Measurements from ENCODE around the gene ADGRV1. TPM values are rescaled to one million over a fixed set of nuclear protein-coding genes. Genes with fewer than 3 reads are reported as not detected.
A peak's percentile ranks its signal among the peaks of the same experiment; 100 is the strongest.

Gene ADGRV1
- polyA plus RNA-seq, 1 donor from 2014 or later: 3.7 TPM

DNA sequence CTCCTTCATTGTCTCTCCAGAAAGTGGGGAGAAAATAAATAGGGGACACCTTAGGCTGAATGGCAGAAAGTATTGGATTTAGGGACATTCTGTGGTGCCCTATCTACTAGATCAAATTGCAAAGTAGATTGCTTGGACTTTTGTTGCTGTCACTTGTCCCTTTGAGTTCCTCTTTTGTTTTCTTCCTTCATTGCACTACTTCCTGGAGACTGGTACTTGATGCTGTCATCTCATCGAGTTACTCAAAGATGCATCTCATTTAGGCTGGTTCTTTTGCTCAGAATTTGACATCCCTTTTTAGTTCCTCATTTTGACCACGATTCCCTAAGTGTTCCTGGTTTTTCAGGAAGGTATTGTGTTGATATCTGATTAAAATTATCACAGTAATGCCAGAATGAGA, 137.6 kb downstream of the ADGRV1 start:
- Histone ChIP-seq H3K27ac (ENCODE audit: low read length) (no peak overlapping the region), H3K4me2 (ENCODE audit: low read length) (no peak overlapping the region), H3K79me2 (replicated peaks; ENCODE audit: insufficient read depth, low read length) (no peaks in the 10 kb centered on the region), H2AFZ (ENCODE audit: low read depth, low read length) (no peak overlapping the region), H3K4me3 (ENCODE audit: low read length) (no peak overlapping the region), H3K9me2 (ENCODE audit: insufficient read depth, low read length) (no peaks in the 10 kb centered on the region), H3K9ac (ENCODE audit: low read length) (no peak overlapping the region), H3K27me3 (ENCODE audit: insufficient read depth, low read depth, low read length) (no peaks in the 10 kb centered on the region), H4K20me1 (ENCODE audit: insufficient read depth) (no peaks in the 10 kb centered on the region), H3K9me3 (ENCODE audit: low read length) (no peaks in the 10 kb centered on the region), H3F3A (ENCODE audit: insufficient read depth, low read length, poor library complexity, severe bottlenecking) (no peaks in the 10 kb centered on the region), H3K36me3 (ENCODE audit: insufficient read depth, low read length) (no peaks in the 10 kb centered on the region)
- TF ChIP-seq POLR2AphosphoS5 (IDR thresholded peaks at IDR 0.05): no peak
- TF ChIP-seq TAF1 (IDR thresholded peaks at IDR 0.05; ENCODE audit: low read depth): no peak

DNA sequence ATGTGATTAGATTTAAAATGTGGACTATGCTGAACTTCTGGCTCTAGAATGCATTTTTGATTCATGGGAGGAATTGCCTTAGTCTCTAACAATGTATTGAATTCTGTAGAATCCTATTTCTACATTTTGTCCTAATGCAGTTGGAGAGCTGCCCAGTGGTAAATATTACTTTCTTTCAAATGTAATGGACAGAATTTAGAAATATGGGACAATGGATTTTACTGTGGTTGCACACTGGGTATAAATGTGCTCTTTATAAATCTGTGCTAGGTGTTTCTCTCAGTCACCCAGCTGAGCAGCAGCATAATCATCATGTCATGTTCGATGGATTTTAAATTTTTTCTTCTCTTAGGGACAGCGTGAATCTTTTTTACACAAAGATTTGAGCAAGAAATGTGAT, 141.7 kb downstream of the ADGRV1 start:
- H3K9me3 ChIP-seq (ENCODE audit: low read length): no peaks in the 10 kb centered on the region
- H3K9ac ChIP-seq (ENCODE audit: low read length): no peak overlapping the region
- no peak overlapping the region for H3K4me2 ChIP-seq (ENCODE audit: low read length)
- H3F3A ChIP-seq (ENCODE audit: insufficient read depth, low read length, poor library complexity, severe bottlenecking): no peaks in the 10 kb centered on the region
- H2AFZ ChIP-seq (ENCODE audit: low read depth, low read length): peak overlapping the region; percentile 7
- no peaks in the 10 kb centered on the region for H3K36me3 ChIP-seq (ENCODE audit: insufficient read depth, low read length)
- no peak overlapping the region for H3K4me3 ChIP-seq (ENCODE audit: low read length)
- no peaks in the 10 kb centered on the region for H3K27me3 ChIP-seq (ENCODE audit: insufficient read depth, low read depth, low read length)
- no peaks in the 10 kb centered on the region for H3K79me2 ChIP-seq (replicated peaks; ENCODE audit: insufficient read depth, low read length)
- TF ChIP-seq EZH2 (IDR thresholded peaks at IDR 0.05; ENCODE audit: borderline replicate concordance, insufficient read depth, low read length, poor library complexity, severe bottlenecking): no peak
- TF ChIP-seq, protein P1, sequence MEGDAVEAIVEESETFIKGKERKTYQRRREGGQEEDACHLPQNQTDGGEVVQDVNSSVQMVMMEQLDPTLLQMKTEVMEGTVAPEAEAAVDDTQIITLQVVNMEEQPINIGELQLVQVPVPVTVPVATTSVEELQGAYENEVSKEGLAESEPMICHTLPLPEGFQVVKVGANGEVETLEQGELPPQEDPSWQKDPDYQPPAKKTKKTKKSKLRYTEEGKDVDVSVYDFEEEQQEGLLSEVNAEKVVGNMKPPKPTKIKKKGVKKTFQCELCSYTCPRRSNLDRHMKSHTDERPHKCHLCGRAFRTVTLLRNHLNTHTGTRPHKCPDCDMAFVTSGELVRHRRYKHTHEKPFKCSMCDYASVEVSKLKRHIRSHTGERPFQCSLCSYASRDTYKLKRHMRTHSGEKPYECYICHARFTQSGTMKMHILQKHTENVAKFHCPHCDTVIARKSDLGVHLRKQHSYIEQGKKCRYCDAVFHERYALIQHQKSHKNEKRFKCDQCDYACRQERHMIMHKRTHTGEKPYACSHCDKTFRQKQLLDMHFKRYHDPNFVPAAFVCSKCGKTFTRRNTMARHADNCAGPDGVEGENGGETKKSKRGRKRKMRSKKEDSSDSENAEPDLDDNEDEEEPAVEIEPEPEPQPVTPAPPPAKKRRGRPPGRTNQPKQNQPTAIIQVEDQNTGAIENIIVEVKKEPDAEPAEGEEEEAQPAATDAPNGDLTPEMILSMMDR (IDR thresholded peaks at IDR 0.05; ENCODE audit: poor library complexity, severe bottlenecking): no peak
- TF ChIP-seq RAD21 (conservative IDR thresholded peaks at IDR 0.05): no peak
- TF ChIP-seq SMC3 (conservative IDR thresholded peaks at IDR 0.05; ENCODE audit: poor library complexity): no peak
- no peak for TF ChIP-seq POLR2AphosphoS5 (IDR thresholded peaks at IDR 0.05)
- TF ChIP-seq TAF1 (IDR thresholded peaks at IDR 0.05; ENCODE audit: low read depth): no peak
- no peak for TF ChIP-seq EP300 (conservative IDR thresholded peaks at IDR 0.05; ENCODE audit: poor library complexity, severe bottlenecking)
- TF ChIP-seq, protein P2, sequence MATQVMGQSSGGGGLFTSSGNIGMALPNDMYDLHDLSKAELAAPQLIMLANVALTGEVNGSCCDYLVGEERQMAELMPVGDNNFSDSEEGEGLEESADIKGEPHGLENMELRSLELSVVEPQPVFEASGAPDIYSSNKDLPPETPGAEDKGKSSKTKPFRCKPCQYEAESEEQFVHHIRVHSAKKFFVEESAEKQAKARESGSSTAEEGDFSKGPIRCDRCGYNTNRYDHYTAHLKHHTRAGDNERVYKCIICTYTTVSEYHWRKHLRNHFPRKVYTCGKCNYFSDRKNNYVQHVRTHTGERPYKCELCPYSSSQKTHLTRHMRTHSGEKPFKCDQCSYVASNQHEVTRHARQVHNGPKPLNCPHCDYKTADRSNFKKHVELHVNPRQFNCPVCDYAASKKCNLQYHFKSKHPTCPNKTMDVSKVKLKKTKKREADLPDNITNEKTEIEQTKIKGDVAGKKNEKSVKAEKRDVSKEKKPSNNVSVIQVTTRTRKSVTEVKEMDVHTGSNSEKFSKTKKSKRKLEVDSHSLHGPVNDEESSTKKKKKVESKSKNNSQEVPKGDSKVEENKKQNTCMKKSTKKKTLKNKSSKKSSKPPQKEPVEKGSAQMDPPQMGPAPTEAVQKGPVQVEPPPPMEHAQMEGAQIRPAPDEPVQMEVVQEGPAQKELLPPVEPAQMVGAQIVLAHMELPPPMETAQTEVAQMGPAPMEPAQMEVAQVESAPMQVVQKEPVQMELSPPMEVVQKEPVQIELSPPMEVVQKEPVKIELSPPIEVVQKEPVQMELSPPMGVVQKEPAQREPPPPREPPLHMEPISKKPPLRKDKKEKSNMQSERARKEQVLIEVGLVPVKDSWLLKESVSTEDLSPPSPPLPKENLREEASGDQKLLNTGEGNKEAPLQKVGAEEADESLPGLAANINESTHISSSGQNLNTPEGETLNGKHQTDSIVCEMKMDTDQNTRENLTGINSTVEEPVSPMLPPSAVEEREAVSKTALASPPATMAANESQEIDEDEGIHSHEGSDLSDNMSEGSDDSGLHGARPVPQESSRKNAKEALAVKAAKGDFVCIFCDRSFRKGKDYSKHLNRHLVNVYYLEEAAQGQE (IDR thresholded peaks at IDR 0.05; ENCODE audit: borderline replicate concordance): no peak
- no peak for TF ChIP-seq MXI1 (conservative IDR thresholded peaks at IDR 0.05; ENCODE audit: poor library complexity, severe bottlenecking)
- H4K20me1 ChIP-seq (ENCODE audit: insufficient read depth): no peaks in the 10 kb centered on the region
- no peak overlapping the region for H3K27ac ChIP-seq (ENCODE audit: low read length)
- H3K9me2 ChIP-seq (ENCODE audit: insufficient read depth, low read length): no peaks in the 10 kb centered on the region

DNA sequence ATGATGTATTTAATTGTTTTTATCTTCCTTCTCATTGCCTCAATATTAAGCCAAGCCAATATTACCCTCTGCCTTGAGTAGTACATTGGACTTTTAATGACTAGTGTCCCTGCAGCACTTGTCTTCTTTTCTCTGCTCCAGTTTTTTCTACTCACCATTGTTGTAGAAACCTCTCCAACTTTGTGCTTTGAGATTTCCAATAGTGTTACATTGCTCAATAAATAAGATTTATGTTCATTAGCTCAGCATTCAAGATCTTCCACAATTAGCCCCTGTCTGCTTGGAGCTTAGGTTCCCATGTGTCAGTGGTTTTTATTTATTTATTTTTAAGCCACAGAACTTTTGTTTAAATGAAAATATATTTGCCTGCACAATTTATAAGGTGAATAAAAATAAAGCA, 145.3 kb downstream of the ADGRV1 start:
- Histone ChIP-seq H3K4me3 (ENCODE audit: low read length) (no peak overlapping the region), H3K36me3 (ENCODE audit: insufficient read depth, low read length) (no peaks in the 10 kb centered on the region), H3K9me2 (ENCODE audit: insufficient read depth, low read length) (no peaks in the 10 kb centered on the region), H3K9me3 (ENCODE audit: low read length) (no peaks in the 10 kb centered on the region), H3F3A (ENCODE audit: insufficient read depth, low read length, poor library complexity, severe bottlenecking) (no peaks in the 10 kb centered on the region), H3K79me2 (replicated peaks; ENCODE audit: insufficient read depth, low read length) (no peaks in the 10 kb centered on the region), H3K9ac (ENCODE audit: low read length) (no peak overlapping the region), H3K27ac (ENCODE audit: low read length) (no peak overlapping the region), H3K4me2 (ENCODE audit: low read length) (no peak overlapping the region), H3K27me3 (ENCODE audit: insufficient read depth, low read depth, low read length) (no peaks in the 10 kb centered on the region), H2AFZ (ENCODE audit: low read depth, low read length) (no peak overlapping the region), H4K20me1 (ENCODE audit: insufficient read depth) (no peaks in the 10 kb centered on the region)
- TF ChIP-seq, protein P1 (IDR thresholded peaks at IDR 0.05; ENCODE audit: poor library complexity, severe bottlenecking): no peak
- TF ChIP-seq, protein P2 (IDR thresholded peaks at IDR 0.05; ENCODE audit: borderline replicate concordance): no peak
- no peak for TF ChIP-seq MXI1 (conservative IDR thresholded peaks at IDR 0.05; ENCODE audit: poor library complexity, severe bottlenecking)
- TF ChIP-seq SMC3 (conservative IDR thresholded peaks at IDR 0.05; ENCODE audit: poor library complexity): no peak
- no peak for TF ChIP-seq EP300 (conservative IDR thresholded peaks at IDR 0.05; ENCODE audit: poor library complexity, severe bottlenecking)
- no peak for TF ChIP-seq EZH2 (IDR thresholded peaks at IDR 0.05; ENCODE audit: borderline replicate concordance, insufficient read depth, low read length, poor library complexity, severe bottlenecking)
- TF ChIP-seq RAD21 (conservative IDR thresholded peaks at IDR 0.05): no peak

All from neural cell (in vitro differentiated cells).